D721Med (cell line): ENCODE measurements around the gene TNRC6C.

ENCODE experiments used
- DNase-seq: peaks from one replicate; pipeline ENCODE4 v3.0.0; 2011; ENCODE audit warnings: low spot score; ENCODE audit not compliant: insufficient read length
- FAIRE-seq: peaks from 2 replicates; lab custom pipeline; 2011; peaks lifted over from hg19 to GRCh38; lab: Jason Lieb, UNC
- CTCF ChIP-seq: IDR thresholded peaks from 2 replicates; pipeline ENCODE4 v1.5.1; 2012; ENCODE audit warnings: mild to moderate bottlenecking, control low read depth; ENCODE audit not compliant: insufficient read depth; ENCODE audit errors: missing control alignments

Gene TNRC6C

GRCh38 chr17:77995146-77995852, 36.8 kb downstream of the TNRC6C start:
- FAIRE-seq (no peak), DNase-seq (no peak)
- no peak for TF ChIP-seq CTCF

- FAIRE-seq = no peak
- no peak for TF ChIP-seq CTCF
- DNase-seq = no peak
Observed at GRCh38 chr17:77996256-77996655, 37.8 kb downstream of the TNRC6C start.

- TF ChIP-seq CTCF = no peak
- FAIRE-seq = no peak
- DNase-seq = no peak
Observed at GRCh38 chr17:77999413-78000173, 41.1 kb downstream of the TNRC6C start.

- FAIRE-seq = no peak
- no peak for DNase-seq
- TF ChIP-seq CTCF = no peak
Observed at GRCh38 chr17:78000341-78000740, 41.8 kb downstream of the TNRC6C start.

GRCh38 chr17:78001182-78001581, 42.7 kb downstream of the TNRC6C start:
- DNase-seq (no peak), FAIRE-seq (no peak)
- no peak for TF ChIP-seq CTCF

- TF ChIP-seq CTCF = no peak
- FAIRE-seq = no peak
- DNase-seq = no peak
Observed at GRCh38 chr17:78001612-78002011, 43.1 kb downstream of the TNRC6C start.

GRCh38 chr17:78002166-78002565, 43.7 kb downstream of the TNRC6C start:
- FAIRE-seq = no peak
- no peak for DNase-seq
- no peak for TF ChIP-seq CTCF
